Caco-2 (cell line): ENCODE data around the gene NOL4L. TPM values are rescaled to one million over a fixed set of nuclear protein-coding genes. Genes with fewer than 3 reads are reported as not detected.

Source experiments
- BruUV-seq: library from RNA; stranded (reverse); fragments of 400-500 nt; replicated peaks from 2 replicates; lab custom pipeline; 2021; lab: Mats Ljungman, UMichigan
- CTCF ChIA-PET: fragments of 300-600 bp; sonication (Branson Sonifier 250); formaldehyde crosslinking; loops from one replicate; lab custom pipeline; 2022; ENCODE audit warnings: antibody characterized with exemption; lab: Charles Lee
- POLR2A ChIA-PET: fragments of 300-600 bp; sonication (Branson Sonifier 250); formaldehyde crosslinking; loops from one replicate; lab custom pipeline; 2022; ENCODE audit warnings: antibody characterized with exemption; lab: Charles Lee
- DNase-seq, 2 experiments: peaks; one replicate each; pipeline versions ENCODE4 v3.0.0 to v3.0.0-alpha.2; 2020 to 2022
- H3K27me3 ChIP-seq: replicated peaks from 2 replicates; pipeline ENCODE4 v1.6.0; 2011; ENCODE audit warnings: low read length; ENCODE audit not compliant: control insufficient read depth, insufficient read depth
- H3K36me3 ChIP-seq: 2 replicates; pipeline ENCODE4 v1.5.1; 2011; ENCODE audit warnings: low read length; ENCODE audit not compliant: control insufficient read depth, insufficient read depth
- H3K4me1 ChIP-seq: fragments of 250-450 bp; sonication (Bioruptor Pico); 2 replicates; pipeline ENCODE4 v1.5.1; 2020; ENCODE audit warnings: mild to moderate bottlenecking
- H3K4me3 ChIP-seq: 2 replicates; pipeline ENCODE4 v1.5.1; 2011; ENCODE audit warnings: low read depth, mild to moderate bottlenecking, control low read depth, low read length
- H3K9me3 ChIP-seq: fragments of 250-450 bp; sonication (Bioruptor Pico); 2 replicates; pipeline ENCODE4 v1.5.1; 2020; ENCODE audit warnings: mild to moderate bottlenecking, moderate library complexity
- H3K27ac Mint-ChIP-seq: one replicate; pipeline ENCODE4 v1.8.0; 2022; ENCODE audit warnings: mixed read lengths; ENCODE audit not compliant: unreplicated experiment
- H3K27me3 Mint-ChIP-seq: one replicate; pipeline ENCODE4 v1.8.0; 2022; ENCODE audit warnings: mixed read lengths; ENCODE audit not compliant: insufficient read depth, unreplicated experiment
- H3K36me3 Mint-ChIP-seq: one replicate; pipeline ENCODE4 v1.8.0; 2022; ENCODE audit warnings: mild to moderate bottlenecking, mixed read lengths; ENCODE audit not compliant: insufficient read depth, unreplicated experiment
- H3K4me1 Mint-ChIP-seq: one replicate; pipeline ENCODE4 v1.8.0; 2022; ENCODE audit warnings: low read depth, mixed read lengths; ENCODE audit not compliant: unreplicated experiment
- H3K4me3 Mint-ChIP-seq: one replicate; pipeline ENCODE4 v1.8.0; 2022; ENCODE audit warnings: mild to moderate bottlenecking, moderate library complexity, mixed read lengths; ENCODE audit not compliant: unreplicated experiment
- H3K9me3 Mint-ChIP-seq: one replicate; pipeline ENCODE4 v1.8.0; 2022; ENCODE audit warnings: mixed read lengths; ENCODE audit not compliant: unreplicated experiment
- CTCF ChIP-seq, 2 experiments: fragments of 200-600 bp in 1 of 2; IDR thresholded peaks; 1 replicate in 1 of 2; 2 replicates in 1 of 2; pipeline versions ENCODE4 v1.5.1 to v1.8.0; 2011 to 2022; ENCODE audit warnings: antibody characterized with exemption in 1 of 2, control low read depth in 1 of 2, inconsistent platforms in 1 of 2, low read depth in 1 of 2, low read length in 1 of 2, mild to moderate bottlenecking in 1 of 2, moderate library complexity in 1 of 2; ENCODE audit not compliant: insufficient read depth in 1 of 2, severe bottlenecking in 1 of 2, unreplicated experiment in 1 of 2
- intact Hi-C: fragments of 100-400 bp; cut with micrococcal nuclease; formaldehyde crosslinking; loops from one replicate; pipeline ENCODE4 v1.10.0; 2022; ENCODE audit not compliant: unreplicated experiment
- total RNA-seq: library from RNA; stranded (reverse); gene quantifications from 2 replicates; pipeline ENCODE4 v1.2.3, GENCODE V29; 2022

Gene NOL4L
- total RNA-seq, 1 experiment from 2014 or later: 80.9 TPM

- no peak overlapping the region for H3K4me3 ChIP-seq
- H3K27me3 Mint-ChIP-seq: no peaks in the 10 kb centered on the region
- no peak for DNase-seq
- no peaks in the 10 kb centered on the region for H3K36me3 Mint-ChIP-seq
- CTCF ChIA-PET: interaction anchor here (0.6 kb wide), 2 partner anchors 401 to 544 kb away, joined by 3 to 7 read pairs; no protein-coding TSS in a partner anchor
- POLR2A ChIA-PET: no interaction called here
- TF ChIP-seq CTCF (IDR thresholded peaks at IDR 0.05; ENCODE audit: insufficient read depth in 1 of 2, low read depth in 1 of 2, low read length in 1 of 2, severe bottlenecking in 1 of 2, unreplicated experiment in 1 of 2): no peak
- H3K9me3 ChIP-seq: no peaks in the 10 kb centered on the region
- intact Hi-C loops: no loop called here
- no peaks in the 10 kb centered on the region for H3K36me3 ChIP-seq
- H3K4me1 Mint-ChIP-seq: peaks cover 8% of the 10 kb centered on the region
- no peaks in the 10 kb centered on the region for H3K27me3 ChIP-seq
- H3K4me1 ChIP-seq: peaks cover 17% of the 10 kb centered on the region
- no peak overlapping the region for H3K4me3 Mint-ChIP-seq
- BruUV-seq: no TSS peak
- no peak overlapping the region for H3K27ac Mint-ChIP-seq
- H3K9me3 Mint-ChIP-seq: no peaks in the 10 kb centered on the region
Measured at GRCh38 chr20:32559753-32560380, 25.3 kb downstream of the NOL4L start.

DNA sequence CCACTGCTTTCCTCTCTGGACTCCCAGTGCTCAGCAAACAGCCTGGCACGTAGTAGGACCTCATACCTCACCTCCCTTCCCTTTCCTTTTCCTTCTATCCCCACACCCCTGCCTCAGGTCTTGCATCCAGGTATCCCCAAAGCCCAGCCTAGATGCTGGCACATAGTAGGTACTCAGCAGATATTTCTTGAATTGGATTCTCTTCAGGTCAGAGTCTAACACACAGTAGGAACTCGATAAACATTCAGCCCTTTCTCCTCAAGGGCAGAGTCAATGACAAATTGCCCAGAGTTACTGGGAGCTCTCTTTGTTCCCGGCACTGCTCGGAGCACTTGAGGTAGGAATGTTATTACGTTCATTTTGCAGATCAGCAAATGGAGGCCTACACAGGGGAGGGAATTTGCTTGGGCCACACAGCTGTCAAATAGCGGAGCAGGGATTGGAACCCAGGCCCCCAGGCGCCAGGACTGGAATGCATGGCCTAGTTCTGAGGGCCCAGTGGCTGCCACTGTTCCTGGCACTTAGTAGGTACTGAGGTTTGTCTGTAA, 25.9 kb downstream of the NOL4L start:
- H3K4me3 Mint-ChIP-seq: no peak overlapping the region
- Histone ChIP-seq H3K4me1 (peaks cover 17% of the 10 kb centered on the region), H3K9me3 (no peaks in the 10 kb centered on the region), H3K36me3 (no peaks in the 10 kb centered on the region), H3K4me3 (no peak overlapping the region), H3K27me3 (no peaks in the 10 kb centered on the region)
- no TSS peak for BruUV-seq
- ChIA-PET CTCF (no interaction called here), POLR2A (no interaction called here)
- H3K4me1 Mint-ChIP-seq: peaks cover 8% of the 10 kb centered on the region
- TF ChIP-seq CTCF (IDR thresholded peaks at IDR 0.05; ENCODE audit: insufficient read depth in 1 of 2, low read depth in 1 of 2, low read length in 1 of 2, severe bottlenecking in 1 of 2, unreplicated experiment in 1 of 2): no peak
- H3K36me3 Mint-ChIP-seq: no peaks in the 10 kb centered on the region
- H3K27ac Mint-ChIP-seq: no peak overlapping the region
- no peaks in the 10 kb centered on the region for H3K9me3 Mint-ChIP-seq
- intact Hi-C loops: no loop called here
- no peaks in the 10 kb centered on the region for H3K27me3 Mint-ChIP-seq
- no peak for DNase-seq

- TF ChIP-seq CTCF (IDR thresholded peaks at IDR 0.05; ENCODE audit: insufficient read depth in 1 of 2, low read depth in 1 of 2, low read length in 1 of 2, severe bottlenecking in 1 of 2, unreplicated experiment in 1 of 2): no peak
- ChIA-PET POLR2A (no interaction called here), CTCF (no interaction called here)
- no peak overlapping the region for H3K27ac Mint-ChIP-seq
- DNase-seq: no peak
- no peaks in the 10 kb centered on the region for H3K27me3 Mint-ChIP-seq
- H3K36me3 ChIP-seq: no peaks in the 10 kb centered on the region
- H3K4me3 ChIP-seq: no peak overlapping the region
- intact Hi-C loops: no loop called here
- no peaks in the 10 kb centered on the region for H3K9me3 Mint-ChIP-seq
- H3K36me3 Mint-ChIP-seq: no peaks in the 10 kb centered on the region
- H3K4me3 Mint-ChIP-seq: no peak overlapping the region
- H3K27me3 ChIP-seq: no peaks in the 10 kb centered on the region
- no peaks in the 10 kb centered on the region for H3K9me3 ChIP-seq
- H3K4me1 ChIP-seq: peaks cover 17% of the 10 kb centered on the region
- H3K4me1 Mint-ChIP-seq: peaks cover 8% of the 10 kb centered on the region
- no TSS peak for BruUV-seq
Measured at GRCh38 chr20:32558526-32558925, 26.6 kb downstream of the NOL4L start.
